A549 (cell line): ENCODE results near the gene RORC. TPM values are rescaled to one million over a fixed set of nuclear protein-coding genes. Genes with fewer than 3 reads are reported as not detected.

ENCODE experiments used
- ATAC-seq, 2 experiments: fragments of 200-7000 bp in 1 of 2; fragments of >200 bp in 1 of 2; cut with Nextera tagmentation in 1 of 2; cut with Tn5 transposase in 1 of 2; 3 replicates each; pipeline versions ENCODE4 v1.8.0 to v1.9.1; 2018 to 2020; ENCODE audit warnings: mild to moderate bottlenecking in 1 of 2, moderate library complexity in 1 of 2
- CTCF ChIA-PET: fragments of 300-600 bp; sonication (Branson Sonifier 250); formaldehyde crosslinking; extraction: SDS; loops from one replicate; lab custom pipeline; 2021; ENCODE audit warnings: antibody characterized with exemption, inconsistent platforms; lab: Yijun Ruan, JAX
- POLR2A ChIA-PET: fragments of 350-600 bp; formaldehyde crosslinking; extraction: SDS; loops from one replicate; lab custom pipeline; 2021; ENCODE audit warnings: antibody characterized with exemption, inconsistent platforms; lab: Yijun Ruan, JAX
- DNase-seq, 2 experiments: peaks; one replicate each; pipeline versions ENCODE4 v3.0.0 to v3.0.0-alpha.2; 2011 to 2016; ENCODE audit warnings: low read depth in 1 of 2, low spot score in 1 of 2
- FAIRE-seq: peaks from 2 replicates; lab custom pipeline; 2011; peaks lifted over from hg19 to GRCh38; lab: Jason Lieb, UNC
- H3K27ac ChIP-seq, 2 experiments: fragments of >200 bp; sonication (Bioruptor Twin); formaldehyde crosslinking; 3 replicates each; pipeline ENCODE4 v1.5.1; 2016 to 2017
- H3K4me1 ChIP-seq: fragments of >200 bp; sonication (Bioruptor Twin); formaldehyde crosslinking; 3 replicates; pipeline ENCODE4 v1.6.1; 2016
- H3K4me2 ChIP-seq: fragments of >200 bp; sonication (Bioruptor Twin); formaldehyde crosslinking; 3 replicates; pipeline ENCODE4 v1.6.1; 2016
- H3K4me3 ChIP-seq: fragments of >200 bp; sonication (Bioruptor Twin); formaldehyde crosslinking; 3 replicates; pipeline ENCODE4 v1.5.1; 2016
- H3K9me3 ChIP-seq: fragments of >200 bp; sonication (Bioruptor Twin); formaldehyde crosslinking; 3 replicates; pipeline ENCODE4 v1.6.1; 2016
- CHD4 ChIP-seq: fragments of 200-600 bp; sonication (generic); IDR thresholded peaks from 2 replicates; pipeline ENCODE4 v1.6.1; 2016; ENCODE audit warnings: antibody characterized with exemption, mild to moderate bottlenecking, borderline replicate concordance
- CTCF ChIP-seq: fragments of >200 bp; sonication (Bioruptor Twin); formaldehyde crosslinking; IDR thresholded peaks from 3 replicates; pipeline ENCODE4 v1.5.1; 2016
- E2F6 ChIP-seq: IDR thresholded peaks from 2 replicates; pipeline ENCODE4 v1.6.1; 2012; ENCODE audit warnings: low read depth, borderline replicate concordance
- ESRRA ChIP-seq: fragments of 150-350 bp; IDR thresholded peaks from 2 replicates; pipeline ENCODE4 v1.6.1; 2014; ENCODE audit warnings: mild to moderate bottlenecking, low read length, borderline replicate concordance
- FOSL2 ChIP-seq, 2 experiments: fragments of 450-650 bp in 1 of 2; fragments of >200 bp in 1 of 2; sonication (Bioruptor Twin) in 1 of 2; formaldehyde crosslinking; IDR thresholded peaks; 2 replicates each; pipeline versions ENCODE4 v1.5.0 to v1.6.1; 2016 to 2020; ENCODE audit warnings: mild to moderate bottlenecking in 1 of 2, moderate library complexity in 1 of 2
- FOXS1 ChIP-seq: fragments of 250-450 bp; sonication (Bioruptor Pico); IDR thresholded peaks from 2 replicates; pipeline ENCODE4 v1.5.0; 2020; ENCODE audit warnings: mild to moderate bottlenecking, moderate library complexity
- HEYL ChIP-seq: fragments of 250-450 bp; sonication (Bioruptor Pico); IDR thresholded peaks from 2 replicates; pipeline ENCODE4 v1.8.0; 2021; ENCODE audit warnings: mild to moderate bottlenecking, moderate library complexity
- HOXB13 ChIP-seq: fragments of 250-450 bp; sonication (Bioruptor Pico); IDR thresholded peaks from 2 replicates; pipeline ENCODE4 v1.5.0; 2020; ENCODE audit warnings: low read depth, mild to moderate bottlenecking, moderate library complexity
- JUNB ChIP-seq: fragments of >200 bp; sonication (Bioruptor Twin); formaldehyde crosslinking; IDR thresholded peaks from 2 replicates; pipeline ENCODE4 v1.6.1; 2016
- KDM1A ChIP-seq: fragments of 200-600 bp; sonication (generic); IDR thresholded peaks from 2 replicates; pipeline ENCODE4 v1.6.1; 2016; ENCODE audit warnings: low read depth, mild to moderate bottlenecking
- MAZ ChIP-seq: fragments of 150-350 bp; IDR thresholded peaks from 2 replicates; pipeline ENCODE4 v1.6.1; 2014; ENCODE audit warnings: antibody characterized with exemption, low read depth, low read length, borderline replicate concordance
- MYC ChIP-seq: IDR thresholded peaks from 2 replicates; pipeline ENCODE4 v1.6.1; 2012; ENCODE audit warnings: mild to moderate bottlenecking, inconsistent platforms, low read length, improper control_type of control experiment, borderline replicate concordance
- NR3C1 ChIP-seq: fragments of >200 bp; sonication (Bioruptor Twin); formaldehyde crosslinking; IDR thresholded peaks from 3 replicates; pipeline ENCODE4 v1.6.1; 2017
- POLR2AphosphoS2 ChIP-seq: conservative IDR thresholded peaks from 2 replicates; pipeline ENCODE4 v1.6.1; 2012; ENCODE audit warnings: low read length, improper control_type of control experiment, inconsistent platforms
- RFX5 ChIP-seq: fragments of 450-650 bp; IDR thresholded peaks from 2 replicates; pipeline ENCODE4 v1.7.1; 2014; ENCODE audit warnings: antibody characterized with exemption, mild to moderate bottlenecking, moderate library complexity
- RNF2 ChIP-seq: fragments of 200-600 bp; sonication (generic); IDR thresholded peaks from 2 replicates; pipeline ENCODE4 v1.6.1; 2016; ENCODE audit warnings: low read depth, mild to moderate bottlenecking, antibody characterized with exemption, moderate library complexity, borderline replicate concordance
- SMC3 ChIP-seq: fragments of >200 bp; sonication (Bioruptor Twin); formaldehyde crosslinking; IDR thresholded peaks from 3 replicates; pipeline ENCODE4 v1.6.1; 2018; ENCODE audit warnings: inconsistent platforms
- SREBF2 ChIP-seq: fragments of 450-650 bp; IDR thresholded peaks from 2 replicates; pipeline ENCODE4 v1.6.1; 2014; ENCODE audit warnings: mild to moderate bottlenecking, moderate library complexity
- TFCP2L1 ChIP-seq: fragments of 250-450 bp; sonication (Bioruptor Pico); IDR thresholded peaks from 2 replicates; pipeline ENCODE4 v1.5.0; 2021; ENCODE audit warnings: mild to moderate bottlenecking
- WGBS: methylation state at CpG from one replicate; pipeline ENCODE4 v1.1.6; 2017; ENCODE audit errors: missing lambda C conversion rate; 5-methylcytosine and 5-hydroxymethylcytosine counted together
- polyA plus RNA-seq, 4 experiments: library from polyadenylated mRNA; depleted of rRNA in 3 of 4; stranded (reverse); fragments of >200 nt; fragmentation: RNase III in 1 of 4; extraction: RNeasy Plus Mini Kit Qiagen cat#74134 plus additional on column Dnase treatment in 1 of 4; gene quantifications; 2 replicates in 3 of 4; 3 replicates in 1 of 4; pipeline ENCODE4 v1.2.3, GENCODE V29; 2011 to 2017
- TF ChIP-seq, protein P1 (sequence below): fragments of 250-450 bp; sonication (Bioruptor Pico); IDR thresholded peaks from 2 replicates; pipeline ENCODE4 v1.5.0; 2020; ENCODE audit warnings: low read depth, mild to moderate bottlenecking, moderate library complexity
- TF ChIP-seq, protein P2 (sequence below): fragments of 150-350 bp; IDR thresholded peaks from 2 replicates; pipeline ENCODE4 v1.6.1; 2014; ENCODE audit warnings: low read depth, mild to moderate bottlenecking, low read length

The RORC gene
- polyA plus RNA-seq, 2 of the 4 experiments (the other 2 are of a cell fraction): 0.06 to 0.25 TPM

GRCh38 chr1:151807766-151808165, 23.8 kb downstream of the RORC start:
- H3K4me1 ChIP-seq: no peaks in the 10 kb centered on the region
- ChIA-PET CTCF (interaction anchor here (0.6 to 1.7 kb wide), 4 partner anchors 13 to 214 kb away, joined by 3 to 7 read pairs (median 4); no protein-coding TSS in a partner anchor), POLR2A (no interaction called here)
- TF ChIP-seq MYC: no peak
- no peak for FAIRE-seq
- DNase-seq: no peak
- no peak overlapping the region for H3K27ac ChIP-seq
- no peak for ATAC-seq
- H3K4me3 ChIP-seq: no peak overlapping the region
- 62% methylated on average over 1 of the region's 1 CpG for WGBS
- H3K4me2 ChIP-seq: no peak overlapping the region
- no peaks in the 10 kb centered on the region for H3K9me3 ChIP-seq

- POLR2A ChIA-PET: no interaction called here
- TF ChIP-seq HOXB13 (CRISPR knock-in tag) (no peak), E2F6 (no peak), RFX5 (no peak), HEYL (CRISPR knock-in tag) (no peak), FOXS1 (no peak), TFCP2L1 (CRISPR knock-in tag) (no peak), MAZ (no peak), SREBF2 (no peak), KDM1A (no peak)
- TF ChIP-seq, protein P1, sequence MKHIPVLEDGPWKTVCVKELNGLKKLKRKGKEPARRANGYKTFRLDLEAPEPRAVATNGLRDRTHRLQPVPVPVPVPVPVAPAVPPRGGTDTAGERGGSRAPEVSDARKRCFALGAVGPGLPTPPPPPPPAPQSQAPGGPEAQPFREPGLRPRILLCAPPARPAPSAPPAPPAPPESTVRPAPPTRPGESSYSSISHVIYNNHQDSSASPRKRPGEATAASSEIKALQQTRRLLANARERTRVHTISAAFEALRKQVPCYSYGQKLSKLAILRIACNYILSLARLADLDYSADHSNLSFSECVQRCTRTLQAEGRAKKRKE (CRISPR knock-in tag): no peak
- TF ChIP-seq, all 56 proteins: peak for 0
- FAIRE-seq: no peak
- Histone ChIP-seq H3K4me1 (no peaks in the 10 kb centered on the region), H3K27ac (no peak overlapping the region), H3K9me3 (no peaks in the 10 kb centered on the region), H3K4me3 (no peak overlapping the region), H3K4me2 (no peak overlapping the region)
- no peak for DNase-seq
- ATAC-seq: no peak
- 33% methylated on average over 5 of the region's 5 CpGs for WGBS
- CTCF ChIA-PET: interaction anchor here (0.7 to 1.7 kb wide), 5 partner anchors 14 to 213 kb away, joined by 3 to 7 read pairs (median 3); no protein-coding TSS in a partner anchor
Measured at GRCh38 chr1:151807131-151807530, 24.5 kb downstream of the RORC start.

DNA sequence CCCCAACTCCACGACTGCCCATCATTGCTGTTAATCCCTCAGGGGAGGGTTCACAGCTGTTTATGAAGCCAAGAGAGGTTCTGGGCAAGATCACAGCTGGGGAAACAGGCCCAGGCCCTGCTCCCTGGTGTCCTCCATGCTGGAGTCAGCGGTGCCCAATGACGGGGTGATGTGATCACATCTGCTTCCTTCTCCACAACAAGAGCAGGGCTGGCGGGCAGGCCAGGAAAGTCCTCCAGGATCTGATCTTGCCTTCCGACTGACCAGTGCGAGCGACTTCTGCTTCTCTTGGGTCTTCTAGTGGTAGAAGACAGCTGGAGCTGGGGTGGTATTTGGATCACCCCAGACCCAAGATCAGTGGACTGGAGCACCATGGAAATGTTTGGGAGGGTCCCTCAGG, 25.4 kb downstream of the RORC start:
- no peak for FAIRE-seq
- H3K4me1 ChIP-seq: no peaks in the 10 kb centered on the region
- H3K27ac ChIP-seq: no peak overlapping the region
- 71% methylated on average over 7 of the region's 7 CpGs for WGBS
- POLR2A ChIA-PET: no interaction called here
- H3K4me2 ChIP-seq: no peak overlapping the region
- no peak for DNase-seq
- CTCF ChIA-PET: interaction anchor here (0.6 to 1.7 kb wide), 4 partner anchors 15 to 30 kb away, joined by 3 to 7 read pairs (median 6); no protein-coding TSS in a partner anchor
- ATAC-seq: no peak
- H3K9me3 ChIP-seq: no peaks in the 10 kb centered on the region
- H3K4me3 ChIP-seq: no peak overlapping the region
- no peak for TF ChIP-seq ESRRA

DNA sequence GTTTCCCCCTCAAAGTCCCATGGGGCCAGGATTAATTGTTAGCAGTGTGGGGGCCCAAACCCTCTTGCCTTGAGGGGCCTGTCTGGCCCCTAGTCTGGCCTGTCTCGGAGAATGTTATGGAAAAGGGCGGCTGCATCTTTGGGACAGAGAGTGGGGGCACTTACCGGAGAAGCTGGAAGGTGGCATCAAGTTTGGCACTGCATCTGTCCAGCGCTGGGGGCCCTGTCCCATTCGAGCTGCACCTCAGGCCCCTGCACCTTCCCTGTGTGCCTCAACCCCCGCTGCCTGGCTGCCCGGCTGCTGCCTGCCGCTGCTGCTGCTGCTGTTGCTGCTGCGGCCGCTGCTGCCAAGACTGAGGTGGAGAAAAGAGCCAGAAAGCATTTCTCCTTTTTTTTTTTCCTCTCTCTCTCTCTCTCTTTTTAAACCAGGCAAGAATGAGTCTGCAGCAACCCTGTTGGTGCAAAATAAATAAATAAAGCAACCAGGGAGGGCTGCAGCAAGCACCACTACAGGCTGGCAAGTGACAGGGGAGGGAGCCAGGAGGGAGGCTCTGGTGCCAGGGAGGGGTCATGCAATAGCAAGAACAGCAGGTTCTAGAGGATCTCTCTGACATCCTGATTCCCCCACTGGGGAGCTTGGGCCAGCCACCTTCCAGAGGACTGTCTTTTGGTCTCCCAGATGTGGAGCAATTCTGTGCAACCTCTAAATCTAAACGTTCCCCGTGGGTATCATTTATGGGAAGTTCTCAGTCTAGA, 26.4 kb downstream of the RORC start, which contains the start of gene LINGO4:
Gene LINGO4, minus strand, starts transcription at position 354 of the 755 bp plus-strand sequence. CDS start 2,715 bp downstream, outside the sequence.
- H3K27ac ChIP-seq: no peak within 1 kb of the TSS
- no peak within 1 kb of the TSS for H3K4me2 ChIP-seq
- no peak within 1 kb of the TSS for H3K4me3 ChIP-seq
- TF ChIP-seq JUNB (no peak), CHD4 (no peak), NR3C1 (no peak), ESRRA (no peak), POLR2AphosphoS2 (no peak), RNF2 (no peak), HOXB13 (CRISPR knock-in tag) (no peak), SMC3 (no peak), HEYL (CRISPR knock-in tag) (no peak), CTCF (no peak), FOSL2 (IDR thresholded peaks at IDR 0.05) (no peak), FOSL2 (CRISPR knock-in tag; IDR thresholded peaks at IDR 0.05) (no peak)
- TF ChIP-seq, protein P2, sequence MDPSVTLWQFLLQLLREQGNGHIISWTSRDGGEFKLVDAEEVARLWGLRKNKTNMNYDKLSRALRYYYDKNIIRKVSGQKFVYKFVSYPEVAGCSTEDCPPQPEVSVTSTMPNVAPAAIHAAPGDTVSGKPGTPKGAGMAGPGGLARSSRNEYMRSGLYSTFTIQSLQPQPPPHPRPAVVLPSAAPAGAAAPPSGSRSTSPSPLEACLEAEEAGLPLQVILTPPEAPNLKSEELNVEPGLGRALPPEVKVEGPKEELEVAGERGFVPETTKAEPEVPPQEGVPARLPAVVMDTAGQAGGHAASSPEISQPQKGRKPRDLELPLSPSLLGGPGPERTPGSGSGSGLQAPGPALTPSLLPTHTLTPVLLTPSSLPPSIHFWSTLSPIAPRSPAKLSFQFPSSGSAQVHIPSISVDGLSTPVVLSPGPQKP: no peak
- DNase-seq (no peak), ATAC-seq (0 out of 6 replicates have a peak, but pooled peaks of 1 of the 2 experiments have one; percentile 16), FAIRE-seq (no peak)
- ChIA-PET POLR2A (no interaction called here), CTCF (interaction anchor here (0.6 to 1.0 kb wide), 2 partner anchors 31 to 1743 kb away, joined by 4 to 5 read pairs; no protein-coding TSS in a partner anchor)
- H3K9me3 ChIP-seq: no peaks in the 10 kb centered on the region
- 52% methylated on average over 12 of the region's 12 CpGs for WGBS
- no peaks in the 10 kb centered on the region for H3K4me1 ChIP-seq
